Measurements from ENCODE around the gene ANGPTL1. TPM values are rescaled to one million over a fixed set of nuclear protein-coding genes. Genes with fewer than 3 reads are reported as not detected.
A peak's percentile ranks its signal among the peaks of the same experiment; 100 is the strongest.
"Not testable (repeated sequence)": the region's sequence is repeated elsewhere in the genome, so short reads cannot be mapped to it uniquely, and the experiment has no call there.

The ANGPTL1 gene
- total RNA-seq, 1 experiment from 2014 or later = 1.2 TPM

DNA sequence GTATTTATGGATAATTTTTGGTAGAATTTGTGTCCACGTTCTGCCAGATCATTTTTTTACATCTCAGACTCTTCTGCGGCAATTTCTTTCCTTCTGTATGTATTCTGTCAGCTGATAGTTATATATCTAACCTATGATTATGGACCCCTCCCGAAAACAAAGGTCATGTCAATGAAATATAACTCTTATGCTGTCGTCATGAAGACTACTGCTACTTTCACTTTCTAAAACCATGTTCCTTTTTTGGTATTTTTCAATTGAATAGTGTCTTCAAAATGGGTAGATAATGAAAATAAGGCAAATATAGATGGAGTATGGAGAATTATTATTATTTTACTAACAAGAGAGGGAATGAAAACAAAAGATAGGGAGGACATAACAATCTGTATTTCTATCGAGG, 3.2 kb downstream of the ANGPTL1 start:
- no peak for DNase-seq (ENCODE audit: low read depth)

DNA sequence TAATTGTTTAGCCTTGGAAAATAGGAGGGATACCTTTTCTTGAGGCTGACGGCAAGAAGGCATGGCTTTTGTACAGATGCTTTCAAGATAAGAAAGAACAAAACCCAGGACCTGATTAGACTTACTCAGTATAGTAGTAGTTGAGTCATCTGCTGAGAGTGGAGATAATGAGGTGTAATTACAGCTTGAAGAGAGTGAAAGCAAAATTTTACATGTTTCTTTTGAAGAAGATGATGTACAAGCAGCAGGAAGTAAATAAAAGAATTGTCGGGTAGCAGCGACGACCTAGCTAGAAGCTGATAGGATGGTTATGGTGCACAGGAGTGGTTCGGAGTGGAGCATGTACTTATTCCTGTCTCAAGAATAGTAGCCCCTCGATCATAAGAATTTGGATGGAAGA, 6.6 kb downstream of the ANGPTL1 start:
- DNase-seq (ENCODE audit: low read depth) = peak; percentile 4

DNA sequence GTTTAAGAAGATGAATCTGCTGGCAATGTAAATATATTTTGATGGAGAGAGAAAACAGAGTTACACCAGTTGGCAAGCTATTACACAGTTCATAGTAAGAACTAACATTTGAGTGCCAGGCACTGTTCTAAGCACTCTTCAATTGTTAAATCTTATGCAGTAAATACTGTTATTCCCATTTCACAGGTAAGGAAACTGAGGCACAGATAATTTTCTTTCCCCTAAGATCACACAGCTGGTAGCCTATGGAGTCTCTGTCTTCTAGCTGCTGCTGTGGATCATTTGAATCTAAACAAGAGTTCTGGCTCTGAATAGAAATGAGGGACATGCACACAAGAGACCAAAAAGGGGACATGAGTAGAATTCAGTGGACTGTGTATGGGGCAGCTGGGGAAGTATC, 8.0 kb downstream of the ANGPTL1 start:
- no peak for DNase-seq (ENCODE audit: low read depth)

GRCh38 chr1:178862416-178862815, 8.5 kb downstream of the ANGPTL1 start:
- DNase-seq (ENCODE audit: low read depth) = no peak

GRCh38 chr1:178857126-178857525, 13.8 kb downstream of the ANGPTL1 start:
- DNase-seq (ENCODE audit: low read depth) = no peak

GRCh38 chr1:178849918-178850317, 21.0 kb downstream of the ANGPTL1 start:
- DNase-seq (ENCODE audit: low read depth) = no peak

DNA sequence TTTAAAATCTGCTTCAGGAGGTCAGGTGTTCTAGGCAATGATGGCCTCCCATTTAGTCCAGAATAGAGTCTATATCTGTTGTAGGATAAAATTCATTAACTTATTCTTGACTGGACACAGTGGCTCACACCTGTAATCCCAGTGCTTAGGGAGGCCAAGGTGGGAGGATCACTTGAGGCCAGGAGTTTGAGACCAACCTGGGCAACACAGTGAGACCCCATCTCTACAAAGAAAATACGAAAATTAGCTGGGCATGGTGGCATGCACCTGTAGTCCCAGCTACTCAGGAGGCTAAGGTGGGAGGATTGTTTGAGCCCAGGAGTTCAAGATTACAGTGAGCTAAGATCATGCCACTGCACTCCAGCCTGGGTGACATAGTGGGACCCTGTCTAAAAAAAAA, 23.0 kb downstream of the ANGPTL1 start:
- not testable (repeated sequence) for DNase-seq (ENCODE audit: low read depth)

GRCh38 chr1:178847396-178847849, 23.5 kb downstream of the ANGPTL1 start:
- peak; percentile 71 for DNase-seq (ENCODE audit: low read depth)

GRCh38 chr1:178846306-178846705, 24.6 kb downstream of the ANGPTL1 start:
- DNase-seq (ENCODE audit: low read depth) = no peak

DNA sequence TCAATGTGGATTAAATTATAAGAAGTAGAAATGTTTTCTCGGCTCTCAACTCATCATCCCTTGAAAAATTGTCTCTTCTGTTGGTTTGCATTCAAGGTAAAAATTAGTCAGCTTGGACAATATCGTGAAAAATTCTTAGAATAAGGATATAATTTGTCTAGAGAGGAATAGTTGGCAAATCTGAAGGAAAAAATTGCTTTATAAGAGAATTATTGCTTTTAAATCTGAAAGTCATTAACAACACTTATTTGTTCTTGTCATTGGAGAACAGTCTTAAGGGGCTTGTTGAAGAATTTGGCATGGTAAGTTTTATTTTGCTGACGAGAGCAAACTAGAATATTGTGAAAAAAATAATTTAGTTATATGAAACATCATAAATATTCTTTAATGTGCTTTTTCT, 26.4 kb downstream of the ANGPTL1 start:
- DNase-seq (ENCODE audit: low read depth) = no peak

DNA sequence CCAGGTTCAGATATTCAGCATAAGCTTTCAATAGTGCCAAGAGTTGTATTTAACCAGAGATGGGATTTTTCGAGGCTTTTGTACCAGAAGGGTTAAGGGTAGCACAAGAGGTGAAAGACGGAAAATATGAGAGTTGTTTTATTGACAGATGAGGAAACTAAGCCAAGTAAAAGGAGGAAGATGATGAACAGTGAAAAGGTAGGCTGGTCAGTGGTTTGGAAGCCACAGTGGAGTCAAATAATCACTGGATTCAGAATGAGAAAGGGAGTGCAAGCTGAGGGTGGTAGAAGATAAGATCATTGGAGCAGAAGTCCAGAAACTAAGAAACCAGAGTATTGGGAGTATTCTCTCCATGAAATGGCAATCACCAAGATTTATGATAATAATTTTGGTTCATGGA, 45.7 kb downstream of the ANGPTL1 start:
- no peak for DNase-seq (ENCODE audit: low read depth)

DNA sequence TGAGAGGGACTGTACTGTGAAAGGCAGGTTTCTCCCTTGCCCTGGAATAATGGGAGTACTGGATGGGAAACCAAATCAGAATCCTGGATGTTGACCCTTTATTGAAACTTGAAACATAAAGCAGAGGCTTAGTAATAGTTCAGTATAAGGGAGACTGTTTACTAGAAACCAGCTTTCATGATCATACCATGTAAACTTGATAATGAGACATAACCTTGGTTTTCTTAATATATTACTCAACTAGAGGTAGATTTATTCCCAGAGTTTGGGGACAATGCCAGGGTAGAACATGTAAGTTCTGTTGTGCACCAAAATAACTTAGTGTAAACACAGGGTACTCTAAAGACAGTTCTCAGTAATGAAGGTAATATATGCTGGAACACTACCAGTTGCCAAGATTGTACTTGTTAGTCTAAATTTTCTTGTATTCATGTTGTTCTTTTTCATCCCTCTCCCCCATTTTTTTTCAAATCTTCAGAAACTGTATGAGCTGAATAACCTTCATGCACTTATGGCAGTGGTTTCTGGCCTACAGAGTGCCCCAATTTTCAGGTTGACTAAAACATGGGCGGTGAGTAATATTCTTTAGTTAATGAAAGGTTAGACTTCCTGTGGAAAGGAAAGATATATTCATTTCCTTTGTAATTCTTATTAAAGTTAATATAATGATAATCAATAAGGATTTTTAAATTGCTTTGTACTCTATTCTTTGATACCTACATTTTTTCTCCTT, 49.6 kb downstream of the ANGPTL1 start:
- DNase-seq (ENCODE audit: low read depth) = no peak

DNA sequence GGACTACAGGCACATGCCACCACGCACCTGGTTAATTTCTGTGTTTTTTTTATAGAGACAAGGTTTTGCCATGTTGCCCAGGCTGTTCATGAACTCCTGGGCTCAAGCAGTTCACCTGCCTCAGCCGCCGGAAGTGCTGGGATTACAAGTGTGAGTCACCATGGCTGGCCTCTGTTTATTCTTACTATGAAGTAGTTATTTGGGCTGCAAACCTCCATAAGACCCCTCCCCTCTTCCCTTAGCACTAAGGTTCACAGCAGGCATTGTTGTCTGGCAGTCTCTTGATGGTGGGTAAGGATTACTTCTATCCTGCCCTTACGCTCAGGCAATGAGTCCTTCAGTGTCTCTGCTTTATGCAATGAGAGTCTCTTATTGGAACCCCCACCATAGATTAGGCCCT, 51.8 kb downstream of the ANGPTL1 start:
- DNase-seq (ENCODE audit: low read depth) = peak; percentile 52

DNA sequence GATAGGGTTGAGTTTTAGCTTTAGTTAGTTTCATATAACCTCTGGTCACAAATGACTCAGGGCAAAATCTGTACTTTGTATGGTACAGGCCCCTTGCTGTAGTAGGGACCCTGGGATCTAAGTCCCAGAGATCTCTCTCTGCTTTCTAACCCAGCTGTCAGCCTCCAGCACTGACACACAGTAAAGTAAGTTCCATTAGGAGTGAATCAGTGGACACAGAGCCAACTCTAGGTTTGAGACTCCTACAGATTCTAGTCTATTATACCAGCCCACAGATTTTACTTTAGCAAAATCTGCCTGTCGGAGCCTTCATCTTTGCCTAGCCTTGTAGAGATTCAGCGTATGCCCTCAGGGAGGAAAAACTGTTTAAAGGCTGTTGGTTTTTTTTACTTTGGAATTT, 52.5 kb downstream of the ANGPTL1 start:
- peak; percentile 49 for DNase-seq (ENCODE audit: low read depth)

DNA sequence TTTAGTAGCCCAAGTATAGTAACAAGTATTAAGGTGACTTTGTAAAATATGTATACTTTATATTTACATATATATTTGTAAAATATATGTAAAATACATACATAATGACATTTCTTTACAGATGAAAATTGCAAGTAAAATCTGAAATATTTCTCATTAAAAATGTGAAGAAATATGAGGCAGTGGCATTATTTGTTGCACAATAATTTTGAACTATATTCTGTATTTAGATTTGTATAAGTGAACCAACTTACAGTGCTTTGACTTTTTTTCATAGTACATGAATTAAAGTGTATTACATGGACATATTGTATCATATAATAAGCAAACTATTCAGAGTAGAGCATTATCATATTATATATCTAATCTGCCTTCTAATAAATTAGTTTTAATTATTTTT, 60.3 kb downstream of the ANGPTL1 start:
- DNase-seq (ENCODE audit: low read depth) = no peak

DNA sequence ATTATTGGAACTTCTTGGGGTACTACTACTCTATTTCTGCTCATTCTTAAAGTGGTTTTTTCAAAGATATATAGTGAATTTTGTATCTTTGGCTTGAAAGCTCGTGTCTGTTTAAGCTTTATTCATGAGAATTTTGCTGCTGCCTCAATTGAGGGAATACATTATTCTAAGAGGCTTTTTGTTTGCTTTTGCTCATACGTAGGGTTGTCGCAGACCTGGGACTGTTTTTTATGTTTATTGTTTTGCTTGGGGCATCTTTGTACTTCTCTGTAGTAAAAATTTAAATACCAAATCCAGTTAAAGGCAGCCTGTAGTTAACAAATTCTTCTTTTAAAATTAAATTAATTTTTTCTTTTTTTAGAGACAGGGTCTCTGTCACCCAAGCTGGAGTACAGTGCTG, 62.3 kb downstream of the ANGPTL1 start:
- DNase-seq (ENCODE audit: low read depth) = no peak

GRCh38 chr1:178806665-178807300, 64.1 kb downstream of the ANGPTL1 start:
- DNase-seq (ENCODE audit: low read depth) = no peak

- DNase-seq (ENCODE audit: low read depth) = no peak
These were observed 68.0 kb downstream of the ANGPTL1 start for GRCh38 chr1:178802873-178803272.

Other genes starting within 250 kb of the ANGPTL1 start
- gene RALGPS2, start 145.8 kb downstream of the ANGPTL1 start, total RNA-seq (2014; rRNA removed; shearing (Covaris generic)) = 10.8 and 11.7 TPM in 2 replicates
- gene FAM20B, start 154.8 kb upstream of the ANGPTL1 start, total RNA-seq (2014; rRNA removed; shearing (Covaris generic)) = 27.9 and 43.0 TPM in 2 replicates
- 20.6 and 52.6 TPM in 2 replicates for gene TOR3A, start 211.0 kb upstream of the ANGPTL1 start, total RNA-seq (2014; rRNA removed; shearing (Covaris generic))

All from M059J (cell line).